ENCODE measurements around the gene RDH13. TPM values are rescaled to one million over a fixed set of nuclear protein-coding genes. Genes with fewer than 3 reads are reported as not detected.
"Not testable (repeated sequence)": the region's sequence is repeated elsewhere in the genome, so short reads cannot be mapped to it uniquely, and the experiment has no call there.

The RDH13 gene
- total RNA-seq = 1 to 10 TPM; 8.7 to 8.9 TPM

GRCh38 chr19:55062735-55063491 is at the start of gene RDH13:
RDH13 (minus strand) TSS chr19:55063148; CDS start chr19:55063032, 116 bp downstream.
- Mint-ChIP-seq H3K4me3 (peak within 1 kb of the TSS; percentile 84), H3K9me3 (no peaks in the 10 kb centered on the region), H3K27me3 (ENCODE audit: low read depth) (peaks cover 24% of the 10 kb centered on the region), H3K36me3 (ENCODE audit: low read depth) (peaks cover 12% of the 10 kb centered on the region), H3K27ac (no peak within 1 kb of the TSS), H3K4me1 (ENCODE audit: low read depth) (peaks cover 18% of the 10 kb centered on the region)
- DNase-seq = peak; percentile 99
- CTCF ChIA-PET = no interaction called here
- intact Hi-C loops (cut with micrococcal nuclease) = loop anchor here (1.0 to 2.0 kb wide), 6 partner anchors 18 to 614 kb away; partner anchors contain the start of genes KMT5C and LENG8

- Mint-ChIP-seq H3K27ac (no peak overlapping the region), H3K27me3 (ENCODE audit: low read depth) (no peaks in the 10 kb centered on the region), H3K36me3 (ENCODE audit: low read depth) (peaks cover 8% of the 10 kb centered on the region), H3K9me3 (no peaks in the 10 kb centered on the region), H3K4me3 (no peak overlapping the region), H3K4me1 (ENCODE audit: low read depth) (peaks cover 15% of the 10 kb centered on the region)
- CTCF ChIA-PET = no interaction called here
- intact Hi-C loops (cut with micrococcal nuclease) = no loop called here
- no peak for DNase-seq
Measured at GRCh38 chr19:55112246-55112776, 49.4 kb upstream of the RDH13 start.

GRCh38 chr19:55111238-55111831 is 48.4 kb upstream of the RDH13 start:
- Mint-ChIP-seq H3K27me3 (ENCODE audit: low read depth) (no peaks in the 10 kb centered on the region), H3K4me3 (no peak overlapping the region), H3K36me3 (ENCODE audit: low read depth) (peaks cover 12% of the 10 kb centered on the region), H3K9me3 (no peaks in the 10 kb centered on the region), H3K27ac (no peak overlapping the region), H3K4me1 (ENCODE audit: low read depth) (peaks cover 17% of the 10 kb centered on the region)
- DNase-seq = no peak
- intact Hi-C loops (cut with micrococcal nuclease) = no loop called here
- CTCF ChIA-PET = no interaction called here

GRCh38 chr19:55109527-55110291 is 46.8 kb upstream of the RDH13 start:
- no peak for DNase-seq
- intact Hi-C loops (cut with micrococcal nuclease) = no loop called here
- CTCF ChIA-PET = no interaction called here
- no peak overlapping the region for H3K27ac Mint-ChIP-seq
- peaks cover 2% of the 10 kb centered on the region for H3K4me1 Mint-ChIP-seq (ENCODE audit: low read depth)
- H3K4me3 Mint-ChIP-seq = no peak overlapping the region
- H3K36me3 Mint-ChIP-seq (ENCODE audit: low read depth) = peaks cover 12% of the 10 kb centered on the region
- H3K27me3 Mint-ChIP-seq (ENCODE audit: low read depth) = no peaks in the 10 kb centered on the region
- no peaks in the 10 kb centered on the region for H3K9me3 Mint-ChIP-seq

- H3K27ac Mint-ChIP-seq; H3K27me3 Mint-ChIP-seq (ENCODE audit: low read depth); H3K4me3 Mint-ChIP-seq; intact Hi-C loops (cut with micrococcal nuclease); DNase-seq; H3K9me3 Mint-ChIP-seq; H3K4me1 Mint-ChIP-seq (ENCODE audit: low read depth): not testable (repeated sequence)
- CTCF ChIA-PET = interaction anchor here (0.9 to 1.6 kb wide), 2 partner anchors 18 to 397 kb away, joined by 3 to 4 read pairs; no protein-coding TSS in a partner anchor
- H3K36me3 Mint-ChIP-seq (ENCODE audit: low read depth) = peaks cover 23% of the 10 kb centered on the region
Measured at GRCh38 chr19:55107252-55107651, 44.3 kb upstream of the RDH13 start.

- CTCF ChIA-PET = interaction anchor here (0.9 to 1.6 kb wide), 2 partner anchors 17 to 397 kb away, joined by 3 to 4 read pairs; no protein-coding TSS in a partner anchor
- Mint-ChIP-seq H3K27ac (no peak overlapping the region), H3K9me3 (no peaks in the 10 kb centered on the region)
Measured at GRCh38 chr19:55106591-55106990, 43.6 kb upstream of the RDH13 start.

GRCh38 chr19:55105237-55105636 is 42.3 kb upstream of the RDH13 start:
- peaks cover 23% of the 10 kb centered on the region for H3K36me3 Mint-ChIP-seq (ENCODE audit: low read depth)
- intact Hi-C loops (cut with micrococcal nuclease) = no loop called here
- DNase-seq = no peak
- no peak overlapping the region for H3K4me3 Mint-ChIP-seq
- peaks cover 2% of the 10 kb centered on the region for H3K4me1 Mint-ChIP-seq (ENCODE audit: low read depth)
- no peak overlapping the region for H3K27ac Mint-ChIP-seq
- CTCF ChIA-PET = no interaction called here
- no peaks in the 10 kb centered on the region for H3K27me3 Mint-ChIP-seq (ENCODE audit: low read depth)
- H3K9me3 Mint-ChIP-seq = no peaks in the 10 kb centered on the region

More at GRCh38 chr19:55106591-55106990, 43.6 kb upstream of the RDH13 start:
- peaks cover 25% of the 10 kb centered on the region for H3K36me3 Mint-ChIP-seq (ENCODE audit: low read depth)
- H3K4me1 Mint-ChIP-seq (ENCODE audit: low read depth) = peaks cover 2% of the 10 kb centered on the region
- intact Hi-C loops (cut with micrococcal nuclease) = no loop called here
- no peaks in the 10 kb centered on the region for H3K27me3 Mint-ChIP-seq (ENCODE audit: low read depth)
- no peak for DNase-seq
- no peak overlapping the region for H3K4me3 Mint-ChIP-seq

- peaks cover 2% of the 10 kb centered on the region for H3K4me1 Mint-ChIP-seq (ENCODE audit: low read depth)
- no peak for DNase-seq
- no peaks in the 10 kb centered on the region for H3K27me3 Mint-ChIP-seq (ENCODE audit: low read depth)
- CTCF ChIA-PET = interaction anchor here (2.1 kb wide), 1 partner anchor 14 kb away, joined by 7 read pairs; no protein-coding TSS in a partner anchor
- H3K36me3 Mint-ChIP-seq (ENCODE audit: low read depth) = peaks cover 23% of the 10 kb centered on the region
- no peak overlapping the region for H3K27ac Mint-ChIP-seq
- intact Hi-C loops (cut with micrococcal nuclease) = no loop called here
- no peak overlapping the region for H3K4me3 Mint-ChIP-seq
- H3K9me3 Mint-ChIP-seq = no peaks in the 10 kb centered on the region
Measured at GRCh38 chr19:55103190-55103589, 40.2 kb upstream of the RDH13 start.

GRCh38 chr19:55101261-55101660 is 38.3 kb upstream of the RDH13 start:
- Mint-ChIP-seq H3K9me3 (no peaks in the 10 kb centered on the region), H3K4me1 (ENCODE audit: low read depth) (no peaks in the 10 kb centered on the region), H3K4me3 (no peak overlapping the region), H3K27me3 (ENCODE audit: low read depth) (no peaks in the 10 kb centered on the region), H3K36me3 (ENCODE audit: low read depth) (peaks cover 22% of the 10 kb centered on the region), H3K27ac (no peak overlapping the region)
- intact Hi-C loops (cut with micrococcal nuclease) = no loop called here
- CTCF ChIA-PET = interaction anchor here (2.1 kb wide), 1 partner anchor 12 kb away, joined by 7 read pairs; no protein-coding TSS in a partner anchor
- no peak for DNase-seq

- H3K36me3 Mint-ChIP-seq (ENCODE audit: low read depth) = peaks cover 24% of the 10 kb centered on the region
- DNase-seq = no peak
- H3K4me1 Mint-ChIP-seq (ENCODE audit: low read depth) = no peaks in the 10 kb centered on the region
- intact Hi-C loops (cut with micrococcal nuclease) = no loop called here
- no peak overlapping the region for H3K4me3 Mint-ChIP-seq
- no peaks in the 10 kb centered on the region for H3K27me3 Mint-ChIP-seq (ENCODE audit: low read depth)
- CTCF ChIA-PET = no interaction called here
- H3K27ac Mint-ChIP-seq = no peak overlapping the region
- H3K9me3 Mint-ChIP-seq = no peaks in the 10 kb centered on the region
Measured at GRCh38 chr19:55099557-55100506, 36.9 kb upstream of the RDH13 start.

- intact Hi-C loops (cut with micrococcal nuclease) = no loop called here
- Mint-ChIP-seq H3K4me3 (no peak overlapping the region), H3K9me3 (no peaks in the 10 kb centered on the region), H3K4me1 (ENCODE audit: low read depth) (no peaks in the 10 kb centered on the region), H3K27ac (no peak overlapping the region), H3K27me3 (ENCODE audit: low read depth) (no peaks in the 10 kb centered on the region), H3K36me3 (ENCODE audit: low read depth) (peaks cover 27% of the 10 kb centered on the region)
- no peak for DNase-seq
- CTCF ChIA-PET = no interaction called here
Measured at GRCh38 chr19:55098716-55099556, 36.0 kb upstream of the RDH13 start.

Data from activated naive CD4-positive, alpha-beta T cell treated with anti-CD3 and anti-CD28 coated beads for 36 hours (primary cell).